Measurements from ENCODE around the gene BANF2.

DNA sequence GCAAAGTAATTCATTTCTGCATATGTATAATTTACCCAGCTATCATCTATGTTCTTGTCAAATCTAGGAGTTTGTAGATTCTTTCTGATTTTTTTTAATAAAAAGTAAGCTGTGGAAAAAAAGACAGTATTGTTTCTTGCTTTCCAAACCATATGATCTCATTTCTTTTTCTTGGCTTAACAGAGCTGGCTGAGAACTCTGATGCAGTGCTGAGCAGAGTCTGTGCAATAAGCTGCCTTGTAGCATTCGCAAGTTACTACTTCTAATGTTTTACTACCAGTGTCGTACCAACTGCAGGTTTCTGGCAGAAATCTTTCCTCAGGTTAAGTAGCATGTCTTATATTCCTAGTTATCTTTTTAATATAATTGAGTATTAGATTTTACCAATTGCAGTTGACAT, 33.3 kb upstream of the BANF2 start:
- TF ChIP-seq, protein P1, sequence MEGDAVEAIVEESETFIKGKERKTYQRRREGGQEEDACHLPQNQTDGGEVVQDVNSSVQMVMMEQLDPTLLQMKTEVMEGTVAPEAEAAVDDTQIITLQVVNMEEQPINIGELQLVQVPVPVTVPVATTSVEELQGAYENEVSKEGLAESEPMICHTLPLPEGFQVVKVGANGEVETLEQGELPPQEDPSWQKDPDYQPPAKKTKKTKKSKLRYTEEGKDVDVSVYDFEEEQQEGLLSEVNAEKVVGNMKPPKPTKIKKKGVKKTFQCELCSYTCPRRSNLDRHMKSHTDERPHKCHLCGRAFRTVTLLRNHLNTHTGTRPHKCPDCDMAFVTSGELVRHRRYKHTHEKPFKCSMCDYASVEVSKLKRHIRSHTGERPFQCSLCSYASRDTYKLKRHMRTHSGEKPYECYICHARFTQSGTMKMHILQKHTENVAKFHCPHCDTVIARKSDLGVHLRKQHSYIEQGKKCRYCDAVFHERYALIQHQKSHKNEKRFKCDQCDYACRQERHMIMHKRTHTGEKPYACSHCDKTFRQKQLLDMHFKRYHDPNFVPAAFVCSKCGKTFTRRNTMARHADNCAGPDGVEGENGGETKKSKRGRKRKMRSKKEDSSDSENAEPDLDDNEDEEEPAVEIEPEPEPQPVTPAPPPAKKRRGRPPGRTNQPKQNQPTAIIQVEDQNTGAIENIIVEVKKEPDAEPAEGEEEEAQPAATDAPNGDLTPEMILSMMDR (conservative IDR thresholded peaks at IDR 0.05; ENCODE audit: low read depth, low read length) = no peak
- TF ChIP-seq EZH2phosphoT487 (IDR thresholded peaks at IDR 0.05; ENCODE audit: borderline replicate concordance, low read length) = no peak
- no peak for TF ChIP-seq EZH2 (IDR thresholded peaks at IDR 0.05; ENCODE audit: low read length, unreplicated experiment)

Measured in PC-3 (cell line).